DND-41 (cell line): Measurements from ENCODE around the gene SLC9B1.

Experiments used
- ATAC-seq: fragments of 200-7000 bp; cut with Tn5 transposase; 3 replicates; pipeline ENCODE4 v1.9.1; 2021; ENCODE audit warnings: low read depth; ENCODE audit not compliant: insufficient read depth
- DNase-seq: peaks from one replicate; pipeline ENCODE4 v3.0.0-alpha.2; 2020
- H2AFZ ChIP-seq: 2 replicates; pipeline ENCODE4 v1.6.0; 2012; ENCODE audit warnings: low read depth, low read length
- H3K27ac ChIP-seq: 2 replicates; pipeline ENCODE4 v1.5.1; 2012; ENCODE audit warnings: low read length, inconsistent platforms
- H3K27me3 ChIP-seq: fragments of 200-600 bp; sonication (generic); 2 replicates; pipeline ENCODE4 v1.6.0; 2012; ENCODE audit warnings: low read length, mild to moderate bottlenecking, inconsistent platforms; ENCODE audit not compliant: insufficient read depth, poor library complexity
- H3K36me3 ChIP-seq: 2 replicates; pipeline ENCODE4 v1.5.1; 2012; ENCODE audit warnings: low read length, inconsistent platforms; ENCODE audit not compliant: insufficient read depth
- H3K4me1 ChIP-seq: 2 replicates; pipeline ENCODE4 v1.5.1; 2012; ENCODE audit warnings: mild to moderate bottlenecking, low read length; ENCODE audit not compliant: insufficient read depth
- H3K4me2 ChIP-seq: 2 replicates; pipeline ENCODE4 v1.6.0; 2012; ENCODE audit warnings: mild to moderate bottlenecking, moderate library complexity, low read length, inconsistent platforms; ENCODE audit not compliant: insufficient read depth
- H3K4me3 ChIP-seq, 2 experiments: fragments of 200-600 bp in 1 of 2; shearing (Covaris generic) in 1 of 2; 2 replicates each; pipeline ENCODE4 v1.5.1; 2012 to 2016; ENCODE audit warnings: inconsistent platforms in 2 of 2, low read length in 2 of 2, mild to moderate bottlenecking in 2 of 2, low read depth in 1 of 2, moderate library complexity in 1 of 2
- H3K79me2 ChIP-seq: 2 replicates; pipeline ENCODE4 v1.6.0; 2012; ENCODE audit warnings: low read length, inconsistent platforms; ENCODE audit not compliant: insufficient read depth
- H3K9ac ChIP-seq: 2 replicates; pipeline ENCODE4 v1.6.0; 2012; ENCODE audit warnings: low read depth, mild to moderate bottlenecking, inconsistent platforms, low read length, moderate library complexity
- H3K9me3 ChIP-seq: 2 replicates; pipeline ENCODE4 v1.5.1; 2012; ENCODE audit warnings: low read length, moderate library complexity, mild to moderate bottlenecking, inconsistent platforms; ENCODE audit not compliant: insufficient read depth, severe bottlenecking
- H4K20me1 ChIP-seq: 2 replicates; pipeline ENCODE4 v1.6.0; 2012; ENCODE audit warnings: low read length; ENCODE audit not compliant: insufficient read depth
- CTCF ChIP-seq: IDR thresholded peaks from 2 replicates; pipeline ENCODE4 v1.5.1; 2012; ENCODE audit warnings: borderline replicate concordance, low read length, moderate library complexity, mild to moderate bottlenecking; ENCODE audit not compliant: poor library complexity, severe bottlenecking; ENCODE audit errors: extremely low read depth
- EZH2 ChIP-seq: IDR thresholded peaks from 3 replicates; pipeline ENCODE4 v1.6.1; 2012; ENCODE audit warnings: borderline replicate concordance, low read depth, mild to moderate bottlenecking, moderate library complexity, low read length, inconsistent platforms; ENCODE audit not compliant: severe bottlenecking

The SLC9B1 gene

GRCh38 chr4:103054030-103054429, 34.5 kb upstream of the SLC9B1 start:
- no peak for ATAC-seq
- TF ChIP-seq EZH2 = no peak
- no peak for TF ChIP-seq CTCF
- H3K36me3 ChIP-seq = peaks cover 33% of the 10 kb centered on the region; the same call in 1 of the 2 replicates

GRCh38 chr4:103052779-103053178, 33.3 kb upstream of the SLC9B1 start:
- H3K27me3 ChIP-seq = no peaks in the 10 kb centered on the region
- TF ChIP-seq EZH2 (no peak), CTCF (no peak)
- no peak overlapping the region for H3K9ac ChIP-seq
- H2AFZ ChIP-seq = no peak overlapping the region
- no peaks in the 10 kb centered on the region for H3K9me3 ChIP-seq
- no peak for DNase-seq
- no peak overlapping the region for H3K27ac ChIP-seq
- peaks cover 41% of the 10 kb centered on the region; the same call in 1 of the 2 replicates for H3K36me3 ChIP-seq
- no peak overlapping the region for H3K4me2 ChIP-seq
- ATAC-seq = no peak
- no peaks in the 10 kb centered on the region for H3K79me2 ChIP-seq
- no peak overlapping the region for H3K4me3 ChIP-seq
- H3K4me1 ChIP-seq = no peaks in the 10 kb centered on the region
- H4K20me1 ChIP-seq = no peaks in the 10 kb centered on the region

More at GRCh38 chr4:103054030-103054429, 34.5 kb upstream of the SLC9B1 start:
- no peak overlapping the region for H2AFZ ChIP-seq
- H3K4me2 ChIP-seq = no peak overlapping the region
- H3K9ac ChIP-seq = no peak overlapping the region
- H3K4me1 ChIP-seq = no peaks in the 10 kb centered on the region
- no peaks in the 10 kb centered on the region for H3K9me3 ChIP-seq
- no peaks in the 10 kb centered on the region for H4K20me1 ChIP-seq
- DNase-seq = no peak
- no peaks in the 10 kb centered on the region for H3K79me2 ChIP-seq
- no peak overlapping the region for H3K4me3 ChIP-seq
- H3K27me3 ChIP-seq = no peaks in the 10 kb centered on the region
- no peak overlapping the region for H3K27ac ChIP-seq

- DNase-seq = no peak
- Histone ChIP-seq H3K9me3 (no peaks in the 10 kb centered on the region), H3K27me3 (no peaks in the 10 kb centered on the region), H2AFZ (no peak overlapping the region), H4K20me1 (no peaks in the 10 kb centered on the region), H3K4me3 (no peak overlapping the region), H3K36me3 (peaks cover 41% of the 10 kb centered on the region; the same call in 1 of the 2 replicates), H3K79me2 (no peaks in the 10 kb centered on the region), H3K4me1 (no peaks in the 10 kb centered on the region), H3K9ac (no peak overlapping the region), H3K27ac (no peak overlapping the region), H3K4me2 (no peak overlapping the region)
- TF ChIP-seq EZH2 (no peak), CTCF (no peak)
- no peak for ATAC-seq
These were observed 32.6 kb upstream of the SLC9B1 start for GRCh38 chr4:103052145-103052544.
